GM12801 (cell line): ENCODE data around the gene ASB10.

Experiments
- TF ChIP-seq, protein P1 (sequence below): IDR thresholded peaks from one replicate; pipeline ENCODE4 v1.5.1; 2011; ENCODE audit warnings: control low read depth; ENCODE audit not compliant: insufficient read length; ENCODE audit errors: extremely low read depth

The ASB10 gene

DNA sequence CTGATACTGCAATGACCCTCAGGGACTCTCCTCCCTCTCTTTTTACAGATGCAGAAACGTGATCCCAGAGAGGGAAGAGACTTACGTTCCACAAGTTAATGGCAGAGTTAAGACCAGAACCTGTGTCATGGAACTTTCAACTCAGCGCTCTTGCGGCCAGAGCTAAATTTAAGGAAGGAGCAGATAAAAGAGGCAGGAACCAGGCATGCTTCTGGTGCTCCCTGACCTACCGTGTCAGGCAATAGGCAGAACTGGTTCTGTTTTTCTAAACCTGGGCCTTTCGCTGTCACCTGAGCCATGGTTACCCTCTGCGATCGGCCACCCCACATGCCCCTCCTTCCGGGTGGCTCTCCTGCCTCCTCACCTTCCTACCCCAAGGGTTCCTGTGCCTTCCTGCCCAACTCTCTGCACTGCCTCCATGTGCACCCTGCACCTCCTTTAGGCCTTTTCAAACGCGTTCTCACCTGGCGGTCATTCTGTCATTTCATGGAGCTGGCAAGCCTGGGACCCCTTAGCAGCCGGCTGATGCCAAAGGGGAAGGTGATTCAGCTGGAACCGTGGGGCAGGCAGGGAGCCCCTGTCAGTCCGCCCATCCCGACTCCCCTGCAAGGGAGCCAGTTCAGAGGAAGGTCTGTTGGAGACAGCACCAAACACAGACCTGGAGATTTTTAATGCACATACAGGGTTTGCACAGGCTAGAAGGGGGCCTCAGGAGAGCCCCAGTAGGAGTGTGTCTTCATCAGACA is 11.8 kb downstream of the ASB10 start:
- TF ChIP-seq, protein P1, sequence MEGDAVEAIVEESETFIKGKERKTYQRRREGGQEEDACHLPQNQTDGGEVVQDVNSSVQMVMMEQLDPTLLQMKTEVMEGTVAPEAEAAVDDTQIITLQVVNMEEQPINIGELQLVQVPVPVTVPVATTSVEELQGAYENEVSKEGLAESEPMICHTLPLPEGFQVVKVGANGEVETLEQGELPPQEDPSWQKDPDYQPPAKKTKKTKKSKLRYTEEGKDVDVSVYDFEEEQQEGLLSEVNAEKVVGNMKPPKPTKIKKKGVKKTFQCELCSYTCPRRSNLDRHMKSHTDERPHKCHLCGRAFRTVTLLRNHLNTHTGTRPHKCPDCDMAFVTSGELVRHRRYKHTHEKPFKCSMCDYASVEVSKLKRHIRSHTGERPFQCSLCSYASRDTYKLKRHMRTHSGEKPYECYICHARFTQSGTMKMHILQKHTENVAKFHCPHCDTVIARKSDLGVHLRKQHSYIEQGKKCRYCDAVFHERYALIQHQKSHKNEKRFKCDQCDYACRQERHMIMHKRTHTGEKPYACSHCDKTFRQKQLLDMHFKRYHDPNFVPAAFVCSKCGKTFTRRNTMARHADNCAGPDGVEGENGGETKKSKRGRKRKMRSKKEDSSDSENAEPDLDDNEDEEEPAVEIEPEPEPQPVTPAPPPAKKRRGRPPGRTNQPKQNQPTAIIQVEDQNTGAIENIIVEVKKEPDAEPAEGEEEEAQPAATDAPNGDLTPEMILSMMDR, result no peak

DNA sequence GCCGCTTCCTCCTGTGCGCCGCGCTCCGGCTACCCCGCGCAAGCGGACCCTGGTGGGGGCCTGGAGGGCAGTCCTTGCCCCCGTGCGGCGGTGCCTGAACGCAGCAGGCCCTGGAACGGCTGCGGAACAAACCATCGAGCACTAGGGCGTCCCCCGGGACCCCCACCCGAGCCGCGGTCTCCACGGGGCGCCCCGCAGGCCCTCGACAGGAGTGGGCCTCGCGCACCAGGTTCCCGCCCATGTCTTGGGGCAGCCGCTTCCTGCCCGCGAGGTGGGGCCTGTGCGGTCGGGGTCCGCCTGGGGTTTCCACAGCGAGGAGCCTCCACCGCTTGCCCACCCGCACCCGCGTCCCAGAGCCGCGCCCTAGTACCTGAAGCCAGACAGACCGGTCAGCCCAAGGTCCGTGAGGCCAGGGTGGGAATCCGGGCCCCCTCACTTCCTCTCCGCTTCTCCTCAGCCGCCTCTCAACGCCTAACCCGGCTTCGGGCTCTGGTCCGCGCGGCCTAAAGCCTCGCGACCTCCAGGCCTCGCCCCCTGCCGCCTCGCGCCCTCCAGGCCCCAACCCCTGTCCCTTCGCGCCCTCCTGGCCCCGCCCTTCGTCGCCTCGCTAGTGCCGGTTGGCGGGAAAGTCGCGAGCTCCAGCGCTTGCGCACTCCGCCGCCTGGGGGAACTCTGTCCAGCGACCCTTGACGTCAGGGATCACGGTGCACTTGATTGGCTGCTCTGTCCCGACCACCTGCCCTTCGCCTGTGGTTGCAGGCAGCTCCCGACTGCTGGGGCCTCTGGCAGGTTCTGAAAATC is 12.6 kb downstream of the ASB10 start:
- TF ChIP-seq, protein P1, result no peak

DNA sequence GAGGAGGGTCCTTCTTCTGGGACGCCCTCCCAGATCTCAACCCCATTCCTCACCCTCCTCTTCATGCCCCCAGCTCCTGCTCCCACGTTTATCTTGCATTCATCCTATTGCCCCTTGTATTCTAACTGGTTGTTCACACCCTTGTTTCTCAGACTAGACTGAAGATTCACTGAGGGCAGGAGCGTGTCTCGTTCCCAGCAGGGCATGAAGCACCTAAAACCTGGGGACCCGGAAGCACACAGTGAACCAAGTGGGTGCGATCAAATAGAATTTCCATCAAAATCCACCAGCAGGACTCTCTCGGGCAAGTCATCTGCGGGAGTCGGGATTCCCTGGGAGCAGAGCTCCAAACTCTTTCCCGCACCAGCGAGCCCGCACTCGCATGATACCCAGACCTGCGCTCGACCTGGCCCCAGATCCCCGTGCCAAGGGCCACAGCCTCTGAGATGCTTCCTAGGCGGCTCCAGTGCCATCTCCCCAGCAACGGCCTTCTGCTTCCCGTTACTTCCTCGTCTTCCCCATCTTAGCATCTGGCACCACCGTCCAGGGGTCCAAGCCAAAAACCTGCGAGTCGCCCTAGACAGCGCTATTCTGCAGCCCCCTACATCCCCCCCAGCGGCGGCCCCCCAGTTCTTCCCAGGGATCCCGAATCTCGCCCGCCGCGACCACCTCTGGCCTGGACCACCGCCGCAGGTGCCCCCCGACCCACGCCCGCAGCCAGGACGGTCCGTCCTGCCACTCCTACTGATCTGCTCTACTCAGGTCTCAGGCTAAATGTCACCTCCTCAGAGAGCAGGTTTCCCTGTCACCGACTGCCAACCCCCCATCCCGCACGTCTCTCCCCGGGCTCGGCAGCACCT is 13.4 kb downstream of the ASB10 start:
- TF ChIP-seq, protein P1, result no peak

DNA sequence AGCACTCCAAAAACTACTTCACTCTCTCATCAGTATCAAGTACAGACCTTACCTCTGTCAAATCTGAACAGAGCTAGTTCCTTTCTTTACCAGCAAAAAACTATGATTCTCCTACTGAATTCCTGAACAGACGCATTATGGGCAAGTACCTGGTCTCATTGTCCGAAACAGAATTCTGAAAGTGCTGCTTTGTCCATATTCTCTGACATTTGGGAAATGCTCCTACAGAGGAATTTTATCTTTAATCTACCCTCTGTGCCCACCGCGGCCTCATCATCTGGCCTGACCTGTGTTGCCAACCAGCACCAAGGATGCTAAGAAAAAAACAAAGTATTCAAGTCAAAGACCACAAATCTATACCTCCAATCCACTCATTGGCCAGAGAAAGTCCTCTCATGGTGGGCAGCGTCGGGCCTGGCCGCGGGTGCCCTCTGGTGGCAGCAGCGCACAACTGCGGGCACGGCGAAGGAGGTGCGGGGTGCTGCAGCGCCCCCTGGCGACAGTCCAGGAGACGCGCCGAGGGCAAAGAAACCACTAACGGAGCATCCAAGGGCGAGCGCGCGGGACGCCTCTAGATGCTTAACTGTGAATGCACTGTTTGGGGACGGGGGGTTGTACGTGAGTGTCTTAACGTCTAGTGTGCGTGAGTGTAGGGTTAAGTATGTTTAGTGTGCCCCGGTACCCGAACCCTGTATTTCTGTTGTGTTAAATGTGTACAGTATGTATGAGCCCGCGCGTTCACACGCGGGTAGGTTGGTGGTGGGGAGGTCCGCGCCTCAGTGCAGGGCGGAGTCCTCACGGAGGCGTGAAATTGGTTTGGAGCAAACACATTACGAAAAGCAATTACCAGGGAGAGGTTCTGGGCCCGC is 14.5 kb downstream of the ASB10 start:
- TF ChIP-seq, protein P1, result peak; percentile 95

DNA sequence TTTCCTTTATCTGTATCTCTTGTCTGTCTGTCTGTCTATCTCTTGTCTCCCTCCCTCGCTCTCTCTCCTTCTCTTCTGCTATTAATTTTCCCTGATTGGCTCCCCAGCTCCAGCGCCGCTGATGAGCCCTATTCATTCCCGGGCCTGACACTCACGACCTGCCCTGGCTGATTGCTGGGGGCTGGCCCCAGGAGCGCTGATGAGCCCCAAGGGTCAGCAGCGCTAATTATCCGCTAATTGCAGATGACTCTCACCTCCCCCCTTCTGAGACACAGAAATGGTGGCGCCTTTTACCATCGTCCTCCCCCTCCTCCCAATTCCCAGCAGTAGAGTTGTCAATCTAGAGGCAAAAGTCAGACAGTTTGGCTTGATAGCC is 18.3 kb downstream of the ASB10 start:
- TF ChIP-seq, protein P1, result no peak

DNA sequence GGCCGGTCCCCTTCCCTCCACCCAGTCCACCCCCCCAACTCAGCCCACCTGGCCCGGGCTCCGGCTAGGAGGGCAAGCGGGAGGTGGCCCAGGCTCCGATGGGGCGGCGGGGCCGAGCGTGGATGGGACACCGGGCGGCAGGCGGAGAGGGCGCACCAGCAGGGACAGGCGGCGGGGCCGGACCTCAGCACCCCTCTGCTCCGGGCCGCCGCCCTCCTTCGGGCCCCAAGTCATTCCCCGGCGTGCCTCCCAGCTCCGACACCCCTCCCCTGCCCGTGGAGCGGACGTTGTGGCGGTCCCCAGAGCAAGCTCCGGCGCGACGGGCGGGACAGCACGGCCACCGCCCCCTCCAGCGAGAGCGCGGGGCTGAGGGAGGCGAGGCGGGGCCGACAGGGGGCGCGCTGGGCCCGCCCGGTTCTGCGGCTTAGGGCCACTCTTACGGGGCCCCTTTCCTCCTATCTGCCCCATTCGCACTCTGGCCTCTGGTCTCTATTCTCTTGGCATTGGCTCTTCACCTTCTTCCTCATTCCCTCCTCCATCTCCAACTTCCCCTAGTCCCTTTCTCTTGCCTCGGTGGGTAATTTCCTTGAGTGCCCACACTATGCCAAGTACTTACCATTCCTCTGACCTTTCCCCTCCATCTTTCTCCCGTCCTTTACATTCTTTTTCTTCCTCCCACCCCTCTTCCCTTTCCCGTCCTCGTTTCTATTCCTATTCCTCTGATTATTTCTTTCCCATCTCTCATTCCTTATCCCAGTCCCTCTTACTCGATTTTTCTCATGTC is 18.9 kb downstream of the ASB10 start:
- TF ChIP-seq, protein P1, result no peak
